Neuronal stem cell (in vitro differentiated cells): ENCODE data around the gene FRMPD4.
"Not testable (repeated sequence)": the region's sequence is repeated elsewhere in the genome, so short reads cannot be mapped to it uniquely, and the experiment has no call there.

Source experiments
- DNase-seq: peaks from one replicate; pipeline ENCODE4 v3.0.0-alpha.2; 2013; ENCODE audit warnings: low spot score
- H2AFZ ChIP-seq: one replicate; pipeline ENCODE4 v1.6.1; 2013; ENCODE audit warnings: mild to moderate bottlenecking, low read length, inconsistent platforms
- H2AK5ac ChIP-seq: 2 replicates; pipeline ENCODE4 v1.6.1; 2013; ENCODE audit warnings: low read depth, mild to moderate bottlenecking, inconsistent platforms, low read length, moderate library complexity, mixed read lengths
- H2BK120ac ChIP-seq: 2 replicates; pipeline ENCODE4 v1.6.1; 2013; ENCODE audit warnings: low read depth, mild to moderate bottlenecking, inconsistent platforms, low read length, moderate library complexity, mixed read lengths
- H2BK12ac ChIP-seq: one replicate; pipeline ENCODE4 v1.6.1; 2013; ENCODE audit warnings: low read length, inconsistent platforms
- H2BK15ac ChIP-seq: 2 replicates; pipeline ENCODE4 v1.6.1; 2013; ENCODE audit warnings: mild to moderate bottlenecking, low read length, inconsistent platforms, mixed read lengths
- H2BK5ac ChIP-seq: one replicate; pipeline ENCODE4 v1.6.1; 2013; ENCODE audit warnings: inconsistent platforms, mild to moderate bottlenecking, low read length, moderate library complexity
- H3K14ac ChIP-seq: one replicate; pipeline ENCODE4 v1.6.1; 2013; ENCODE audit warnings: low read length, inconsistent platforms
- H3K18ac ChIP-seq: 2 replicates; pipeline ENCODE4 v1.6.1; 2013; ENCODE audit warnings: low read length, inconsistent platforms
- H3K23ac ChIP-seq: 2 replicates; pipeline ENCODE4 v1.6.1; 2013; ENCODE audit warnings: low read depth, mild to moderate bottlenecking, mixed read lengths, low read length, inconsistent platforms; ENCODE audit not compliant: poor library complexity
- H3K27ac ChIP-seq: replicated peaks from 3 replicates; pipeline ENCODE4 v1.5.1; 2013; ENCODE audit warnings: low read length, inconsistent platforms
- H3K27me3 ChIP-seq, 3 experiments: 2 replicates each; pipeline ENCODE4 v1.6.1; 2013; ENCODE audit warnings: low read length in 3 of 3, mild to moderate bottlenecking in 2 of 3, inconsistent platforms in 1 of 3, low read depth in 1 of 3, mixed read lengths in 1 of 3, moderate library complexity in 1 of 3; ENCODE audit not compliant: control insufficient read depth in 3 of 3, insufficient read depth in 3 of 3
- H3K36me3 ChIP-seq, 2 donors: replicated peaks in 1 of 2; 2 replicates each; pipeline ENCODE4 v1.6.1; 2013; ENCODE audit warnings: low read length in 2 of 2; ENCODE audit not compliant: control insufficient read depth in 2 of 2, insufficient read depth in 2 of 2
- H3K4ac ChIP-seq: 2 replicates; pipeline ENCODE4 v1.6.1; 2013; ENCODE audit warnings: inconsistent platforms, mild to moderate bottlenecking, low read length, moderate library complexity
- H3K4me1 ChIP-seq, 2 donors: 1 replicate in 1 of 2; 2 replicates in 1 of 2; pipeline ENCODE4 v1.6.1; 2013; ENCODE audit warnings: low read length in 2 of 2, low read depth in 1 of 2; ENCODE audit not compliant: control insufficient read depth in 2 of 2, insufficient read depth in 1 of 2
- H3K4me2 ChIP-seq: one replicate; pipeline ENCODE4 v1.6.1; 2013; ENCODE audit warnings: mild to moderate bottlenecking, low read length, inconsistent platforms; ENCODE audit not compliant: insufficient read depth, poor library complexity, severe bottlenecking
- H3K4me3 ChIP-seq, 2 donors: 2 replicates each; pipeline ENCODE4 v1.5.1; 2013; ENCODE audit warnings: low read length in 2 of 2, mild to moderate bottlenecking in 2 of 2, inconsistent platforms in 1 of 2, moderate library complexity in 1 of 2
- H3K79me1 ChIP-seq: one replicate; pipeline ENCODE4 v1.6.1; 2013; ENCODE audit warnings: low read depth, mild to moderate bottlenecking, inconsistent platforms, low read length, moderate library complexity
- H3K9ac ChIP-seq: one replicate; pipeline ENCODE4 v1.6.1; 2013; ENCODE audit warnings: mild to moderate bottlenecking, low read depth, low read length, inconsistent platforms; ENCODE audit not compliant: poor library complexity
- H3K9me3 ChIP-seq, 2 donors: replicated peaks in 1 of 2; 2 replicates each; pipeline versions ENCODE3 to v1.6.1; 2013; ENCODE audit warnings: low read length in 2 of 2, mild to moderate bottlenecking in 2 of 2, inconsistent platforms in 1 of 2, low read depth in 1 of 2, mixed read lengths in 1 of 2, moderate library complexity in 1 of 2; ENCODE audit not compliant: control insufficient read depth in 2 of 2, insufficient read depth in 1 of 2
- H4K8ac ChIP-seq: one replicate; pipeline ENCODE4 v1.6.1; 2013; ENCODE audit warnings: low read depth, mild to moderate bottlenecking, inconsistent platforms, low read length, moderate library complexity
- H4K91ac ChIP-seq: one replicate; pipeline ENCODE4 v1.6.1; 2013; ENCODE audit warnings: low read length, low read depth, mild to moderate bottlenecking, inconsistent platforms; ENCODE audit not compliant: poor library complexity
- WGBS, 2 donors: extraction: QIAGEN DNeasy Blood & Tissue Kit; methylation state at CpG; one replicate each; pipeline ENCODE4 v1.1.7; 2013; ENCODE audit warnings: missing lambda C conversion rate in 2 of 2, mixed read lengths in 1 of 2; ENCODE audit not compliant: insufficient read length in 2 of 2, insufficient replicate concordance in 1 of 2; ENCODE audit errors: extremely low coverage in 2 of 2; 5-methylcytosine and 5-hydroxymethylcytosine counted together

FRMPD4 gene

GRCh38 chrX:12496343-12496742 is 358.1 kb downstream of the FRMPD4 start:
- no peak overlapping the region for H2AK5ac ChIP-seq
- no peak overlapping the region for H4K91ac ChIP-seq
- H2BK120ac ChIP-seq = no peak overlapping the region
- no peak overlapping the region for H3K9ac ChIP-seq
- no peak overlapping the region for H3K27ac ChIP-seq
- no CpG with 5 or more reads among the region's 4 CpGs for WGBS, 2 donors
- no peak overlapping the region for H3K23ac ChIP-seq
- no peak overlapping the region for H2BK12ac ChIP-seq
- H3K4me1 ChIP-seq = no peaks in the 10 kb centered on the region
- H2BK15ac ChIP-seq = no peak overlapping the region
- H3K36me3 ChIP-seq = no peaks in the 10 kb centered on the region
- no peak for DNase-seq
- no peak overlapping the region for H3K18ac ChIP-seq
- no peak overlapping the region for H3K4me2 ChIP-seq
- no peak overlapping the region for H4K8ac ChIP-seq
- H3K79me1 ChIP-seq = no peaks in the 10 kb centered on the region
- no peak overlapping the region for H3K4me3 ChIP-seq
- no peak overlapping the region for H3K14ac ChIP-seq
- no peak overlapping the region for H2AFZ ChIP-seq
- H3K27me3 ChIP-seq = no peaks in the 10 kb centered on the region
- H3K9me3 ChIP-seq = no peaks in the 10 kb centered on the region
- no peak overlapping the region for H3K4ac ChIP-seq
- H2BK5ac ChIP-seq = no peak overlapping the region

- no peak overlapping the region for H2BK15ac ChIP-seq
- H3K79me1 ChIP-seq = no peaks in the 10 kb centered on the region
- H2BK120ac ChIP-seq = no peak overlapping the region
- no peak overlapping the region for H3K27ac ChIP-seq
- no peak overlapping the region for H3K14ac ChIP-seq
- H2BK5ac ChIP-seq = no peak overlapping the region
- H3K4ac ChIP-seq = no peak overlapping the region
- no peak overlapping the region for H2AK5ac ChIP-seq
- H3K4me2 ChIP-seq = no peak overlapping the region
- H3K36me3 ChIP-seq = no peaks in the 10 kb centered on the region
- H4K91ac ChIP-seq = no peak overlapping the region
- no peaks in the 10 kb centered on the region for H3K9me3 ChIP-seq
- no peak overlapping the region for H3K18ac ChIP-seq
- peak; percentile 1 for DNase-seq
- no peak overlapping the region for H2BK12ac ChIP-seq
- H3K4me1 ChIP-seq = no peaks in the 10 kb centered on the region
- H3K27me3 ChIP-seq = no peaks in the 10 kb centered on the region
- H3K23ac ChIP-seq = no peak overlapping the region
- WGBS, 2 donors = no CpG with 5 or more reads among the region's 8 CpGs
- H4K8ac ChIP-seq = no peak overlapping the region
- no peak overlapping the region for H2AFZ ChIP-seq
- H3K9ac ChIP-seq = no peak overlapping the region
- H3K4me3 ChIP-seq = no peak overlapping the region
Measured at GRCh38 chrX:12497832-12498591, 359.7 kb downstream of the FRMPD4 start.

- Histone ChIP-seq H3K27me3 (no peaks in the 10 kb centered on the region), H3K4me1 (no peaks in the 10 kb centered on the region), H4K8ac (no peak overlapping the region), H3K18ac (no peak overlapping the region), H3K79me1 (no peaks in the 10 kb centered on the region), H3K4me2 (no peak overlapping the region), H2BK12ac (no peak overlapping the region), H3K36me3 (no peaks in the 10 kb centered on the region), H3K9ac (no peak overlapping the region), H4K91ac (no peak overlapping the region), H2BK120ac (no peak overlapping the region), H3K27ac (no peak overlapping the region), H2AFZ (no peak overlapping the region), H2BK5ac (no peak overlapping the region), H3K9me3 (no peaks in the 10 kb centered on the region), H3K23ac (no peak overlapping the region), H3K14ac (no peak overlapping the region), H2BK15ac (no peak overlapping the region), H2AK5ac (no peak overlapping the region), H3K4ac (no peak overlapping the region), H3K4me3 (no peak overlapping the region)
- WGBS, 2 donors = no CpG with 5 or more reads among the region's 3 CpGs
- DNase-seq = no peak
Measured at GRCh38 chrX:12505127-12505526, 366.9 kb downstream of the FRMPD4 start.

GRCh38 chrX:12515384-12515783 is 377.1 kb downstream of the FRMPD4 start:
- H2BK15ac ChIP-seq, H4K8ac ChIP-seq, H3K4me1 ChIP-seq, DNase-seq, H3K9ac ChIP-seq, H2AFZ ChIP-seq, H3K4me3 ChIP-seq, H2BK12ac ChIP-seq, H2BK5ac ChIP-seq, H3K14ac ChIP-seq, H3K4me2 ChIP-seq, H2AK5ac ChIP-seq, H3K36me3 ChIP-seq, H3K18ac ChIP-seq, H3K23ac ChIP-seq, H2BK120ac ChIP-seq, H3K27me3 ChIP-seq, H3K27ac ChIP-seq, H4K91ac ChIP-seq, H3K79me1 ChIP-seq, H3K9me3 ChIP-seq, H3K4ac ChIP-seq: not testable (repeated sequence)
- whole genome bisulfite sequencing, 2 donors = no CpG with 5 or more reads among the region's 2 CpGs
